ENCODE measurements around the gene NDUFS6. TPM values are rescaled to one million over a fixed set of nuclear protein-coding genes. Genes with fewer than 3 reads are reported as not detected.

NDUFS6 gene
- total RNA-seq, 1 donor from 2014 or later: 26.8 TPM

GRCh38 chr5:1785062-1785461, 16.1 kb upstream of the NDUFS6 start:
- intact Hi-C loops (cut with DNase I): no loop called here
- no peak for DNase-seq (ENCODE audit: extremely low spot score in 2 of 2)
- Histone ChIP-seq H3K4me3 (no peak overlapping the region), H3K9me3 (no peaks in the 10 kb centered on the region), H3K4me1 (peaks cover under 1% of the 10 kb centered on the region), H3K27ac (no peak overlapping the region), H3K36me3 (no peaks in the 10 kb centered on the region), H3K27me3 (no peaks in the 10 kb centered on the region)
- TF ChIP-seq CTCF (IDR thresholded peaks at IDR 0.05) (no peak), POLR2A (IDR thresholded peaks at IDR 0.05) (no peak), POLR2AphosphoS5 (IDR thresholded peaks at IDR 0.05; ENCODE audit: insufficient read depth in 1 of 2, low read depth in 1 of 2) (no peak)

GRCh38 chr5:1785984-1786383, 15.2 kb upstream of the NDUFS6 start:
- DNase-seq (ENCODE audit: extremely low spot score in 2 of 2): no peak
- H3K27me3 ChIP-seq: no peaks in the 10 kb centered on the region

GRCh38 chr5:1786621-1787471, 14.4 kb upstream of the NDUFS6 start:
- no peak overlapping the region for H3K27ac ChIP-seq
- DNase-seq (ENCODE audit: extremely low spot score in 2 of 2): no peak
- peaks cover 6% of the 10 kb centered on the region for H3K4me1 ChIP-seq
- no peak for TF ChIP-seq POLR2A (IDR thresholded peaks at IDR 0.05)
- no peak for TF ChIP-seq POLR2AphosphoS5 (IDR thresholded peaks at IDR 0.05; ENCODE audit: insufficient read depth in 1 of 2, low read depth in 1 of 2)
- no peak for TF ChIP-seq CTCF (IDR thresholded peaks at IDR 0.05)
- H3K27me3 ChIP-seq: no peaks in the 10 kb centered on the region
- no peaks in the 10 kb centered on the region for H3K36me3 ChIP-seq
- no peaks in the 10 kb centered on the region for H3K9me3 ChIP-seq
- intact Hi-C loops (cut with DNase I): no loop called here
- H3K4me3 ChIP-seq: no peak overlapping the region

More at GRCh38 chr5:1785984-1786383, 15.2 kb upstream of the NDUFS6 start:
- intact Hi-C loops (cut with DNase I): no loop called here
- no peaks in the 10 kb centered on the region for H3K9me3 ChIP-seq
- no peak overlapping the region for H3K27ac ChIP-seq
- H3K36me3 ChIP-seq: no peaks in the 10 kb centered on the region
- peaks cover 6% of the 10 kb centered on the region for H3K4me1 ChIP-seq
- H3K4me3 ChIP-seq: no peak overlapping the region
- TF ChIP-seq POLR2AphosphoS5 (IDR thresholded peaks at IDR 0.05; ENCODE audit: insufficient read depth in 1 of 2, low read depth in 1 of 2) (no peak), CTCF (IDR thresholded peaks at IDR 0.05) (no peak), POLR2A (IDR thresholded peaks at IDR 0.05) (no peak)

GRCh38 chr5:1787472-1788047, 13.6 kb upstream of the NDUFS6 start:
- no peak overlapping the region for H3K4me3 ChIP-seq
- H3K4me1 ChIP-seq: peaks cover 6% of the 10 kb centered on the region
- H3K27me3 ChIP-seq: no peaks in the 10 kb centered on the region
- H3K9me3 ChIP-seq: no peaks in the 10 kb centered on the region
- no peaks in the 10 kb centered on the region for H3K36me3 ChIP-seq
- H3K27ac ChIP-seq: no peak overlapping the region
- intact Hi-C loops (cut with DNase I): no loop called here
- no peak for TF ChIP-seq POLR2AphosphoS5 (IDR thresholded peaks at IDR 0.05; ENCODE audit: insufficient read depth in 1 of 2, low read depth in 1 of 2)
- TF ChIP-seq CTCF (IDR thresholded peaks at IDR 0.05): no peak
- TF ChIP-seq POLR2A (IDR thresholded peaks at IDR 0.05): no peak
- no peak for DNase-seq (ENCODE audit: extremely low spot score in 2 of 2)

GRCh38 chr5:1788200-1788599, 13.0 kb upstream of the NDUFS6 start:
- Histone ChIP-seq H3K4me1 (peaks cover 6% of the 10 kb centered on the region), H3K27me3 (no peaks in the 10 kb centered on the region), H3K27ac (no peak overlapping the region), H3K36me3 (no peaks in the 10 kb centered on the region), H3K9me3 (no peaks in the 10 kb centered on the region), H3K4me3 (no peak overlapping the region)
- TF ChIP-seq CTCF (IDR thresholded peaks at IDR 0.05) (no peak), POLR2A (IDR thresholded peaks at IDR 0.05) (no peak), POLR2AphosphoS5 (IDR thresholded peaks at IDR 0.05; ENCODE audit: insufficient read depth in 1 of 2, low read depth in 1 of 2) (no peak)
- DNase-seq (ENCODE audit: extremely low spot score in 2 of 2): no peak
- intact Hi-C loops (cut with DNase I): no loop called here

Measured in vagina (tissue), 2 donors.